Esophagus muscularis mucosa (tissue), 3 donors: Measurements from ENCODE around the gene SSBP4.
"Not testable (repeated sequence)": the region's sequence is repeated elsewhere in the genome, so short reads cannot be mapped to it uniquely, and the experiment has no call there.

Source experiments
- CTCF ChIP-seq, 3 experiments: fragments of 200-600 bp in 2 of 3; fragments of 450-650 bp in 1 of 3; sonication (generic) in 2 of 3; IDR thresholded peaks; one replicate each; pipeline ENCODE4 v1.5.1; 2017 to 2019; ENCODE audit warnings: antibody characterized with exemption in 3 of 3, mild to moderate bottlenecking in 2 of 3, moderate library complexity in 1 of 3
- POLR2A ChIP-seq: fragments of 450-650 bp; IDR thresholded peaks from one replicate; pipeline ENCODE4 v1.6.1; 2017; ENCODE audit warnings: antibody characterized with exemption, moderate library complexity, mild to moderate bottlenecking, low read depth

- not testable (repeated sequence) for TF ChIP-seq CTCF (IDR thresholded peaks at IDR 0.05); POLR2A
Measured at GRCh38 chr19:18383622-18384021, 35.6 kb upstream of the SSBP4 start.
